Measurements from ENCODE around the gene NCK2.

NCK2 gene

DNA sequence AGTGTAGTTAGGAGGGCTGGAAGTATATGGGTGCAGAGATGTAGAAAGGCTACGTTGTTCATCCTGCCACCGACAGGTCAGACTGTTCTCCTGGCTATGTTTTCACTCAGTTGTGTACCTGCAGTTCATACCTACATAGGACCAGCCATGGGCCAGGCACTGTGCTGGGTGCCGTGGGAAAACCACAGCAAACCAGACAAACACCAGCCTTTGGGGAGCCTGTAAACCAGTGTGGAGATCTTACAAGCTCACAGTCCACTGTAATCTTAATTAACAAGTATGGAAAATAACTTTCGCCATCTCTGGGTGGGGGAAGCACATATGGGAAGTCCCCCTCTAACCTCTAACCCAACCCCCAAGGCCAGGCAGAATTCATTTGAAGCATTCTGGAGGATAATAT is 12.7 kb downstream of the NCK2 start:
- no peak for DNase-seq
- in situ Hi-C loops (cut with HindIII; ENCODE audit: low pct_ligation_motif_present, low sequenced_read_pairs): no loop called here
- Histone ChIP-seq H3K27ac (no peak overlapping the region), H3K27me3 (replicated peaks) (no peaks in the 10 kb centered on the region), H3K4me3 (ENCODE audit: low read depth, low read length) (no peak overlapping the region), H3K36me3 (replicated peaks) (no peaks in the 10 kb centered on the region)
- TF ChIP-seq, protein P1, sequence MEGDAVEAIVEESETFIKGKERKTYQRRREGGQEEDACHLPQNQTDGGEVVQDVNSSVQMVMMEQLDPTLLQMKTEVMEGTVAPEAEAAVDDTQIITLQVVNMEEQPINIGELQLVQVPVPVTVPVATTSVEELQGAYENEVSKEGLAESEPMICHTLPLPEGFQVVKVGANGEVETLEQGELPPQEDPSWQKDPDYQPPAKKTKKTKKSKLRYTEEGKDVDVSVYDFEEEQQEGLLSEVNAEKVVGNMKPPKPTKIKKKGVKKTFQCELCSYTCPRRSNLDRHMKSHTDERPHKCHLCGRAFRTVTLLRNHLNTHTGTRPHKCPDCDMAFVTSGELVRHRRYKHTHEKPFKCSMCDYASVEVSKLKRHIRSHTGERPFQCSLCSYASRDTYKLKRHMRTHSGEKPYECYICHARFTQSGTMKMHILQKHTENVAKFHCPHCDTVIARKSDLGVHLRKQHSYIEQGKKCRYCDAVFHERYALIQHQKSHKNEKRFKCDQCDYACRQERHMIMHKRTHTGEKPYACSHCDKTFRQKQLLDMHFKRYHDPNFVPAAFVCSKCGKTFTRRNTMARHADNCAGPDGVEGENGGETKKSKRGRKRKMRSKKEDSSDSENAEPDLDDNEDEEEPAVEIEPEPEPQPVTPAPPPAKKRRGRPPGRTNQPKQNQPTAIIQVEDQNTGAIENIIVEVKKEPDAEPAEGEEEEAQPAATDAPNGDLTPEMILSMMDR (IDR thresholded peaks at IDR 0.05; ENCODE audit: low read depth, low read length, missing control alignments): no peak

- TF ChIP-seq, protein P1 (IDR thresholded peaks at IDR 0.05; ENCODE audit: low read depth, low read length, missing control alignments): no peak
- H3K27ac ChIP-seq: no peak overlapping the region
- no peaks in the 10 kb centered on the region for H3K36me3 ChIP-seq (replicated peaks)
- no peaks in the 10 kb centered on the region for H3K27me3 ChIP-seq (replicated peaks)
- in situ Hi-C loops (cut with HindIII; ENCODE audit: low pct_ligation_motif_present, low sequenced_read_pairs): no loop called here
- DNase-seq: no peak
- no peak overlapping the region for H3K4me3 ChIP-seq (ENCODE audit: low read depth, low read length)
Measured at GRCh38 chr2:105760191-105760590, 15.5 kb downstream of the NCK2 start.

DNA sequence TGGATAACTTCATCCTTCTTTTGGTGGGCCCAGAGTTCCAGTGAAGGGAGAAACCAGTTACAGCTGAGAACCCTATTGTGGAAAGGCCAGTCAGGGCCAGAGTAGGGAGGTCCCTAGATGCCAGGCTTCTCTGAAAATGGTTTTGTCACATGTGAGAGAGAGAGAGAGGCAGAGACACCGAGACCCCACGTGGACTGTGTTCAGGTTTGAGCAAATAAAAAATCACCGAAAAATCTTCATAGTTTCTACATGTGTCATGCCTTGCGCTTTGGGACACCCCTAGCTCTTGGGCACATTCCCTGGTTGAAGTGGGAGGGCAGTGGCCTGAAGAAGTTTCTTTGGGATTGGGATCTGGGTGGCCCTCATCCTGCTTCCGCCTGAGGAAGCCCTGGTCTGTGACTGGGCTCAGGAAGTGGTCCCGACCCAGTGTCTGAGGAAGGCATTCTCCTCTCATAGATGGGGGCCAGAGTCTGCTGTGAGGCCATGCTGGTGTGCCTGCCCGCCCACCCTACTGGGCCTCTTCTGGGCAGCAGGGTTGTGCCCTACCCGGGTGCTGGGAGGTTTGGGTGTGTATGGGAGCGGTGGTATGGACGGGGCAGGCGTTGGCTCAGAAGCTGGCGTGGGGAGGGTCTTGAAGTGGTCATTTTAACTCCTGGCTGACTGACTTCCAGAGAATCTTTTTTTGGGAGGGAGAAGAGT is 16.1 kb downstream of the NCK2 start:
- no peak for DNase-seq
- no peak overlapping the region for H3K4me3 ChIP-seq (ENCODE audit: low read depth, low read length)

GRCh38 chr2:105761931-105762515 is 17.3 kb downstream of the NCK2 start:
- H3K4me3 ChIP-seq (ENCODE audit: low read depth, low read length): peak overlapping the region; percentile 9
- no peaks in the 10 kb centered on the region for H3K36me3 ChIP-seq (replicated peaks)
- DNase-seq: peak; percentile 49
- in situ Hi-C loops (cut with HindIII; ENCODE audit: low pct_ligation_motif_present, low sequenced_read_pairs): no loop called here
- no peaks in the 10 kb centered on the region for H3K27me3 ChIP-seq (replicated peaks)
- H3K27ac ChIP-seq: peak overlapping the region; percentile 46
- TF ChIP-seq, protein P1 (IDR thresholded peaks at IDR 0.05; ENCODE audit: low read depth, low read length, missing control alignments): no peak

More for the DNA sequence above, 16.1 kb downstream of the NCK2 start:
- Histone ChIP-seq H3K27ac (no peak overlapping the region), H3K36me3 (replicated peaks) (no peaks in the 10 kb centered on the region), H3K27me3 (replicated peaks) (no peaks in the 10 kb centered on the region)
- in situ Hi-C loops (cut with HindIII; ENCODE audit: low pct_ligation_motif_present, low sequenced_read_pairs): no loop called here
- TF ChIP-seq, protein P1 (IDR thresholded peaks at IDR 0.05; ENCODE audit: low read depth, low read length, missing control alignments): no peak

GRCh38 chr2:105763076-105763475 is 18.4 kb downstream of the NCK2 start:
- H3K27me3 ChIP-seq (replicated peaks): no peaks in the 10 kb centered on the region
- H3K36me3 ChIP-seq (replicated peaks): no peaks in the 10 kb centered on the region
- no peak overlapping the region for H3K4me3 ChIP-seq (ENCODE audit: low read depth, low read length)
- H3K27ac ChIP-seq: no peak overlapping the region
- TF ChIP-seq, protein P1 (IDR thresholded peaks at IDR 0.05; ENCODE audit: low read depth, low read length, missing control alignments): no peak
- in situ Hi-C loops (cut with HindIII; ENCODE audit: low pct_ligation_motif_present, low sequenced_read_pairs): no loop called here
- no peak for DNase-seq

Measured in brain microvascular endothelial cell (primary cell).